Transverse colon (tissue), 4 donors: ENCODE results near the gene PCDHGB5.

Source experiments
- CTCF ChIP-seq, 5 experiments: fragments of 200-600 bp in 3 of 5; fragments of 450-650 bp in 2 of 5; sonication (generic) in 3 of 5; IDR thresholded peaks; 1 replicate in 2 of 5; 2 replicates in 3 of 5; pipeline ENCODE4 v1.5.1; 2016 to 2017; ENCODE audit warnings: antibody characterized with exemption in 5 of 5, inconsistent platforms in 3 of 5, mild to moderate bottlenecking in 2 of 5, moderate library complexity in 1 of 5
- POLR2A ChIP-seq: fragments of 450-650 bp; IDR thresholded peaks from one replicate; pipeline ENCODE4 v1.6.1; 2016; ENCODE audit warnings: antibody characterized with exemption, mild to moderate bottlenecking, moderate library complexity
- POLR2AphosphoS5 ChIP-seq, 3 donors: sonication (generic); formaldehyde crosslinking; IDR thresholded peaks; one replicate each; pipeline ENCODE4 v1.6.1; 2016; ENCODE audit warnings: antibody characterized with exemption in 3 of 3

GRCh38 chr5:141349917-141350619 lies 47.7 kb upstream of the PCDHGB5 start, which contains the start of gene PCDHGB1:
- peak in 2 of 5 experiments; percentile 15 to 41 for TF ChIP-seq CTCF (IDR thresholded peaks at IDR 0.05)
- no peak for TF ChIP-seq POLR2A
- no peak for TF ChIP-seq POLR2AphosphoS5 (IDR thresholded peaks at IDR 0.05)
